DMS153 treated with DMSO at 0.1 percent for 48 hours (cell line): ENCODE measurements around the gene KCNH1.

Source experiments
- DNase-seq: peaks from one replicate; lab custom pipeline; 2025; ENCODE audit not compliant: unreplicated experiment; lab: John Stamatoyannopoulos, UW

Gene KCNH1

DNA sequence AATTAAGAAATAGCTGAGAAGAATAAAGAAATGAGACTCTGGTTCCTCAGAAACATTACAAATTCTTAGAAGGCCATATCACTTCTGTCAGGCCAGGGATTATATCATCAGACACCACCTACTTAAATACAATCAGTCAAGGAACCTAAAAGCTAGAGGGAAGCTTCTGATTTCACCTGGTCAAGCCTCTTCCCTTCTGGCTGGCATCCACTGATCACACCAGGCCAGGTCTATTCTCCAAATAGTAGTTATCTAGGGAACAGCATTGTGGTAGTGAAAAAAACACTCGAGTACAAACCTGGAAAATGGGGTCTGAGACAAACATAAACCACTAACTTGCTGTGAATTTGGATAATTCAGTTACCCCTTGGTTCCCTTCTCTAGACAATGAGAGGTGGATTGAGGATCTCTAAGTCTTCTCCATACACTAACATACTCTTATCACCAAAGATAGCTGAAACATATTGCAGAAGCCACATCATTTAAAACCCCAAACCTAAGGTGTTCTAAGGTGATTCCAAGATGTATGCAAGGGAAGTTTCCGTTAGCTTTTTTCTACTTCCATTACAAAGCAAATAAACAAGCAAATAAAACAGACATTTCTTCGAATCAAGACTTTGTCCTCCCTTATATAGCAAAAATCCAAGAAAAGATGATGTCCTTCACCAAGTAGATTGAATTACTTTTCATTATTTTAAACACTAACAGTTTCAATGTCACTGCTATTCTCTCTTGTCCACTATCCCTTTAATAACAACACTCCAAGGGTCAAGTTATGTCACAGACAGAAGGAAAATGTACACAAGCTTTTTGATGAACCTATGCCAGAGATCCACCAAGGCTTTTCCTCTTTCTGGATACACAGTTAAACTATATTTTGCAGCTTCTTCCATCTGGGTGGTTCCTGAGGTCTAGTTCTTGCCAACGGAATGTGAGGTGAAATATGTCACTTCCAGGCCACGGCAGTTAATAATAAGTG is 212.9 kb downstream of the KCNH1 start:
- no peak for DNase-seq

DNA sequence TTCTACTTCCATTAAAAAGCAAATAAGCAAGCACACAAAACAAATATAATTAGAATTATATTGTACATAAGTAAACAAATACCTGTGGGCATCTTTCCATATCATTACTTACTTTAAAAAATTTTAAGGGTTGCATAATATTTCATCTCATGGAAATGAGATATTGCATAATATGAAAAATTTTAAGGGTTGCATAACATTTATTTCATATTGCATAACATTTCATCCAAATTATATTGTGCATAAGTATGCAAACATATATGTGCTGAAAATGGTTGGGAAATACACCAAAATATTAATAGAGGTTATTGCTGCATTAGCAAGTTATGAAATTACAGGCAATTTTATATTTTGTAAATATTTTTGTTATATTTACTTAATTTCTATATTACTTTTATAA is 213.7 kb downstream of the KCNH1 start:
- DNase-seq = no peak

- DNase-seq = no peak
Observed at GRCh38 chr1:210918893-210919292, 215.1 kb downstream of the KCNH1 start.

- no peak for DNase-seq
Observed at GRCh38 chr1:210917560-210918169, 216.3 kb downstream of the KCNH1 start.

DNA sequence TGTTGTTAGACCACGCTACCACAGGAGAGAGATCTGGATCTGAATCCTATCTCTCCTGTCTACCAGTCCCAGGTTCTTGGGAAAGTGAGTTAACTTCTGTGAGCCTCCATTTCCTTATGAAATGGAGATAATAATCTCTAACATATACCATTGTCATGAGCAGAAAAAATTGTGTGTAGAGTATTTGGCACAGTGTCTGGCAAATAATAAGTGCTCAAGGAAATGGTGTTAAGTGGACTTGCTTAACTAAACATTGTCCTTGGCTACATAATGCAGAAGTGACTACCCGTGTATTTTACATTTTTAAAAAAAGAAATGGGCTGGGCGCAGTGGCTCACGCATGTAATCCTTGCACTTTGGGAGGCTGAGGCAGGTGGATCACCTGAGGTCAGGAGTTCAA is 217.4 kb downstream of the KCNH1 start:
- no peak for DNase-seq

DNA sequence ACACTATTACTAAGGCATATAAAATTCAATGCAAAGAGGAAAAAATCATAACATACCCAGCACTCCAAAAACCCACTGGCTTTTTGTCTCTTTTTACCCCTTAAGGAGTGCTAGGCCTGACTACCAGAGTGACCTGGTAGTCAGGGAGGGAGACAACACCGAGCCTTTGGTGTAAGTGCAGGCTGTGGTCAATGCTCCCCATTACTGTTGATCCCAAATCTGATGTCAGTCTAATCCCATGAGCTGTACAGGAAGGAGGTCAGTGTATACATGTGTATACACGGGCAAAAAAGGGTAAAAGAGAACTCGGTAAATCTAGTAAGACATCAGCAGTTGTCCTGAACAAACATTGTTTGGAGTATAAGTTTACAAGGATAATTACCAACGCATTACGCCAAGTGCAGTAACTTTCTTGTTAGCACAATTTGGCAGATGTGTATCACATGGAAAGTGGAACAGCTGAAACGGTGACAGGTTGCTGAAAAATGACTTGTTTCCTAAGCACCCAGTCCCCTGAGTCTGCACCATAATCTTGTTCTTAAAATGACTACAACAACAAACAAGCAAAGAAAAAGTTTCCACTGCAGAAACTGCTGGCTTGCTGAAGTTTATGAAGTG is 217.9 kb downstream of the KCNH1 start:
- no peak for DNase-seq

GRCh38 chr1:210912752-210913151 is 221.2 kb downstream of the KCNH1 start:
- no peak for DNase-seq

DNA sequence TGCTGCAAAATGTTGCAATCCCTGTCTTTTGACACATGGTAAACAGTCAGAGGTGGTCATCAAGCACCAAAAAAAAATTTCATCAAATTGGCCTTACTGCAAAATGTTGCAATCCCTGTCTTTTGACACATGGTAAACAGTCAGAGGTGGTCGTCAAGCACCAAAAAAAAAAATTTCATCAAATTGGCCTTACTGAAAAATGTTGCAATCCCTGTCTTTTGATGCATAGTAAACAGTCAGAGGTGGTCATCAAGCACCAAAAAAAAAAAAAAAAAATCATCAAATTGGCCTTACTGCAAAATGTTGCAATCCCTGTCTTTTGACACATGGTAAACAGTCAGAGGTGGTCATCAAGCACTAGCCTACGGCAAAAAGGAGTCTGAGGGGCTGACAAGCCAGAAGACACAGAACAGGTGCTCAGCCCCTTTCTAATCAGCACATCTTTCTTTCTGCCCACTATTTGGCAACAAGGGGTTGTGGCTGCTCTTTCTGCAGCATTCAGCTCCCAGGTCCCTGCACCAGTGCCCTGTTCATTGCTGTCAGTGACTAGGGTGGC is 223.8 kb downstream of the KCNH1 start:
- no peak for DNase-seq

DNA sequence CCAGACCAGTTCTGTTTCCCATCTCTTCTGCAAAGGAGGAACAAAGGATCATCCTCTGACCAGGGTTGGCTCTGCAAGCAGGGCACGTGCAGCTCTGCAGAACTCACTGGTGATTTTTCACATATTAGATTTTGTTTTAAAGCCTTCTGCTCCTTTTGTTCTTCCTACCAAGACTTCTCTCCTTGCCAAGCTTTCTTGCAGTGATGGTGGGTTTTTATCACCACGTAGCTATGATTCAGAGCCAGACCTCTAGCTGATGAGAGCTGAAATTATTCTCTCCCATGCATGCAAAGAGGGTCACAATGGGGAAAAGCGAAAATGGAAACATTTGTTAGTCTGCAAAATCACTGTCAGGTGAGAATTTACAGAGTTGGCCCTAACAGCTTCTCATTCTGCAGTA is 225.2 kb downstream of the KCNH1 start:
- DNase-seq = no peak

DNA sequence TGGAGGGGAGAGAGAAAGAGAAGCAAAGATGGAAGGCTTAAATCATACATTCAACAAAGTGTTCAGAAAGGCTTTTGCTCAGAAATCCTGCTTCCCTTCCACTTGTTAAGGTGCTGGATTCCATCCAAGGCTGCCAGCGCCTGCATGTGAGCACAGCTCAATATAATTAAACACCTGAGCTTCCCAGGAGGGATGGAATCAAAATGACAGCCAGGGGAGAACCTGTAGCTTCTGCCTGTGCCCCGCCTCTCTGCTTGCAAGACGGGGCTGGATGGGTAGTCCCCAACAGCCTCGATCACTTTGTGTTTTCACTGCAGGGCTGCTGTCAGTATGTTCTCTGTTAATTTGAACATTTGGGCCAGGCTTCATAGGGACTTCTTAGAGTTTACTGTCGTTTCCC is 225.7 kb downstream of the KCNH1 start:
- no peak for DNase-seq

GRCh38 chr1:210907251-210907805 is 226.6 kb downstream of the KCNH1 start:
- DNase-seq = no peak

DNA sequence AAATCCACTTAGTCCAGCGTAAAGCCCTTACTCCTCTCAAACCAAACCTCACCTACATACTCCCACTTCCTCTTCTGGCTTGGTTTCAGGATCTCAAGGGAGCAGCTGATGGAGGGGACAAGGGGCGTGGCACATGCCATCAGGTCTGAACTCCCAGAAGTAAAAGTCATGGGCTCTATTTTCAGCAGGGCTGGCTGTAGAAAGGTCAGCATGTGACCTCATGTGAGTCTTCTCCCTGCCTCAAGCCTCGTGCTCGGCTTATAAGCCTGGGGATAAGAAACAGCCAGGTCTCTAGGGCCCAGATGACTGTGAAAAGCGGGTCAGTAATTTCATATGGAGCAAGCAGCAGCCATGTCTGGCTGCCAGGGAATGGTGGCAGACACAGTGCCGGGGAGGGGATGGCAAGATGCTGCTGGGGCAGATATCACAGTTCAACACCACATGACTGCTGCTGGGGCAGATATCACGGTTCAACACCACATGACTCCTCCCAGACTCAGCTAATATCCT is 227.9 kb downstream of the KCNH1 start:
- DNase-seq = no peak

- DNase-seq = no peak
Observed at GRCh38 chr1:210905365-210905904, 228.5 kb downstream of the KCNH1 start.

DNA sequence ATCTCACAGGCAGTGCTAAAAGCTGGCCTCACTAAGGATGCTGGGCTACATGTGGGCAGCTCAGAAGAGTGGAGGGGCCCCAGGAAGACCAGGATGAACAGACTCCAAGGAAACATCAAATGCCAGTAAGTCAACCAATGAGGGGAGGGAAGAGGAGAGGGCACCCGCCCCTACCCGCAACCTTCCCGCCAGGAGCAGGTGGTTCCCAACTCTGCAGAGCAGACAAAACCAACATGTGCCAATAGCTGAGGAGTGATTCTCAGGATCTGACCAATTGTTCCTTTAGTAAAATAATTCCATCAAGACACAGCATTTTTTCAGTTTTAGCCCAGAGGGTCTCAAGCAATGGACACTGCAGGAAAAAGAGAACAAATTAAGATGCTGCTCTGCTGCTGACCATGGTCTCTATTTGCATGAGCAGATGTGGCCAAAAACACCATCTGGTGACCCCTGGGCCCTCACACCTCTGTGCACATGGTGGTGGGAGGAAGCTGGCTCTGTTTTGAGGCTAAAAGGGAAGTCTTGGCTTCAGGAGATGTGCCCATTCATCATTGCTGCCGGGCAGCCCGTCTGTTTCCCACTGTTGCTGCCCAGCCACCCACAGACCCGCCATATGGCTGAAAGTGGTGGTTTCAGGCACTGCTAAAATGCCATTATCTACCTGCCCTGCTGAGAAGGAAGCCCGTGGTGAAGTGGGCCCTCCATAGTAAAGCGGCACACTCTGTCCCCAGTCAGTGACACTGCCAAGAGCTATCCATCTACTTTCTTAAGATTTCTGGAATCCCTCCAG is 231.8 kb downstream of the KCNH1 start:
- DNase-seq = no peak

GRCh38 chr1:210900820-210901219 is 233.1 kb downstream of the KCNH1 start:
- no peak for DNase-seq

DNA sequence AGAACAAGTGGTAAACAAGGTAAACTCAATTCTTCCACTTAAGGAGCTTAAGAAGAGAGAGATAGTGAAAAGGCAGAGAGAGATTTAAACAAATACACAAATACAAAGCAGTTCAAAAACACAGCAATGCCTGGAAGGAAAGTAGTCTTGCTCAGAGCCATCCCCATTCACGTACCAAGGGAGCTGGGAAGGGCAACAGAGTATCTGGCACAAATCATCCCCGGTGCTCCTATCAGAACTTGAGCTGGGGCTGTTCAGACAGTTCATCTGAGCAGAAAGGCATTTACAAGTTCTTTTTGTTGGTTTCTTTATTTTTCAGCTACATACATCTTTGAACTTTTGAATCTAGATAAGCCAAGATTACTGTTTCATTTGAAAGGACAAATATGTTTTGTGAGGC is 233.9 kb downstream of the KCNH1 start:
- no peak for DNase-seq

DNA sequence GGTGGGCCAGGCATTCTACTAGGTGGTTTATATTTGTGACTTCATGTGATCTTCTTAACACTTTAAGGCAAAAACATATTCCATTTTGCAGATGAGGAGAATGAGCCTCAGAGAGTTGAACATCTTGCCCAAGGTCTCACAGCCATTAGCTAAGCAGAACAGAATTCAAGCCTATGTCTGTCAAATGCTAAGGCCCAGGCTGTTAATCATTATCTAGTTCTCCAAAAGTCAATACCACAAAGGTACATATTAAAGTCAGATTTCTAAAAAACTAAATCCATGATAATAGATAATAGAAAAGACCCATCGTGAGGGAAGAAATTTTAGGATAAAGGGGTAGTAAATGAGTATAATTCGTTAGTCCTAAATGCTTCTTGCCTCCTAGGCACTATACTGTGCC is 234.3 kb downstream of the KCNH1 start:
- no peak for DNase-seq

DNA sequence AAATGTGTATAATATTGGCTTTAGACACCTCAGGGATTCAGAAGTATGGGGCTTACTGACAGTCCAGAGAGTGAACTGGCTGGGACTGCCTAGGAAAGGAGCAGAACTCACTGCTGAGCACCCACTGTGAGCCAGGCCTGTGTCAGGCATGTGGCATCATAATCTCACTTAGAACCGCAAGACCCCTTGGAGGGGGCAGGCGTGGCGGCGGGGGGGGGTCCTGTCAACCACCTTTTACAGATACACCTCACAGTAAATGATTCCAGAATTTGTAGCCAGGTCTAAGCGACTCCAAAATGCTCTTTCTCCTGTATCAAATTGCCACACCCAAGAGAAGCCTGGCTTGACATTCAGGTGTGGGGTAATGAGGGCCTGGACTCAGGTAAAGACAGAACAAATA is 235.5 kb downstream of the KCNH1 start:
- DNase-seq = no peak

DNA sequence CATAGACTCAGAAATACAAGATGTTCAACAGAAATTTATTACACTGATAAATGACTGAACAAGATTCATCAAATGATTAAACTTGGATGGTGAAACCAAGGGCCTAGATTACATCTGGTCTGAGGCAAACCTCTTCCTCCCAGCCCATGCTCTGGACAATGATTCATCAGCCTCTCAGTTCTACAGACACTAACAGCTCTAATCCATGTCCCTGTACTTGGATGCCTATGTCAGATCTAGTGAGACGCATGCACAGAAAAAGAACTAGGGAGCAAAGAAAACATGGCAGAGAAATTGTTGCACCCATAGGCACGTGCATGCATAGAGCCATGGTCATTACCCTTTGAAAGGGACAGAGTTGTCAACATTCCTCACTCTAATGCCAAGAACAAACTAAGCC is 250.1 kb downstream of the KCNH1 start:
- no peak for DNase-seq
